ENCODE data around the gene GALNT5. TPM values are rescaled to one million over a fixed set of nuclear protein-coding genes. Genes with fewer than 3 reads are reported as not detected.
A peak's percentile ranks its signal among the peaks of the same experiment; 100 is the strongest.

The GALNT5 gene
- total RNA-seq, 1 donor from 2014 or later = 2.2 TPM

DNA sequence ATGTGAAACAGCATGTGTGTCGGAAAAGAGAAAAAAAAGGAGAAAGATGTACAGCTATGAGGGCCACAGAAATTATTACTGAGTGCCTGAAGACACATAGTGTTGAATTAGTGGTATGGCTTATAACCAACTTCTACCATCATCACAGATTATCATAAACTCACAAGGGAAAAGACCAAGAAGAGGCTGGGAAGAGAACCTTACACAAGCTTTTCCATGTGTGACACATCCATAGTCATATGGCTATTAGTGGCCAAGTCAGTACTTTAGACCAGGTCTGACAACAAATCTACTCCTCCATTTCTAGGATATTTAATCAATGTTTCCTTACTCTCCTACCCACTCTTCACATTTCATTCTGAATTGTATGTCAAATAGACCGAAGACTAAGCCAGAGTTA is 3.5 kb upstream of the GALNT5 start:
- Mint-ChIP-seq H3K27ac (ENCODE audit: unreplicated experiment) (no peak overlapping the region), H3K36me3 (ENCODE audit: low read depth, unreplicated experiment) (no peaks in the 10 kb centered on the region), H3K9me3 (ENCODE audit: unreplicated experiment) (no peaks in the 10 kb centered on the region), H3K4me3 (ENCODE audit: unreplicated experiment) (no peak overlapping the region), H3K27me3 (ENCODE audit: low read depth, unreplicated experiment) (no peaks in the 10 kb centered on the region), H3K4me1 (ENCODE audit: low read depth, unreplicated experiment) (peaks cover 5% of the 10 kb centered on the region)
- TF ChIP-seq, protein P1, sequence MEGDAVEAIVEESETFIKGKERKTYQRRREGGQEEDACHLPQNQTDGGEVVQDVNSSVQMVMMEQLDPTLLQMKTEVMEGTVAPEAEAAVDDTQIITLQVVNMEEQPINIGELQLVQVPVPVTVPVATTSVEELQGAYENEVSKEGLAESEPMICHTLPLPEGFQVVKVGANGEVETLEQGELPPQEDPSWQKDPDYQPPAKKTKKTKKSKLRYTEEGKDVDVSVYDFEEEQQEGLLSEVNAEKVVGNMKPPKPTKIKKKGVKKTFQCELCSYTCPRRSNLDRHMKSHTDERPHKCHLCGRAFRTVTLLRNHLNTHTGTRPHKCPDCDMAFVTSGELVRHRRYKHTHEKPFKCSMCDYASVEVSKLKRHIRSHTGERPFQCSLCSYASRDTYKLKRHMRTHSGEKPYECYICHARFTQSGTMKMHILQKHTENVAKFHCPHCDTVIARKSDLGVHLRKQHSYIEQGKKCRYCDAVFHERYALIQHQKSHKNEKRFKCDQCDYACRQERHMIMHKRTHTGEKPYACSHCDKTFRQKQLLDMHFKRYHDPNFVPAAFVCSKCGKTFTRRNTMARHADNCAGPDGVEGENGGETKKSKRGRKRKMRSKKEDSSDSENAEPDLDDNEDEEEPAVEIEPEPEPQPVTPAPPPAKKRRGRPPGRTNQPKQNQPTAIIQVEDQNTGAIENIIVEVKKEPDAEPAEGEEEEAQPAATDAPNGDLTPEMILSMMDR (IDR thresholded peaks at IDR 0.05; ENCODE audit: insufficient read depth, low read depth, low read length) = no peak
- TF ChIP-seq EZH2 (IDR thresholded peaks at IDR 0.05; ENCODE audit: insufficient read depth, low read length) = no peak
- no peaks in the 10 kb centered on the region for H4K20me1 ChIP-seq (ENCODE audit: insufficient read depth, low read length)
- FAIRE-seq (peak; percentile 76), DNase-seq (ENCODE audit: low read depth) (no peak)
- H3K36me3 ChIP-seq (ENCODE audit: insufficient read depth, low read length) = no peaks in the 10 kb centered on the region
- H2AFZ ChIP-seq (ENCODE audit: low read depth, low read length) = no peak overlapping the region
- H3K27ac ChIP-seq (ENCODE audit: low read depth, low read length) = no peak overlapping the region
- H3K9me3 ChIP-seq (ENCODE audit: insufficient read depth, low read depth, low read length) = no peaks in the 10 kb centered on the region
- peaks cover 21% of the 10 kb centered on the region for H3K4me1 ChIP-seq (ENCODE audit: insufficient read depth, low read length)
- H3K4me2 ChIP-seq (ENCODE audit: low read length) = no peak overlapping the region
- H3K4me3 ChIP-seq (ENCODE audit: insufficient read depth, low read depth, low read length) = no peak overlapping the region
- H3K27me3 ChIP-seq (ENCODE audit: insufficient read depth, low read length) = no peaks in the 10 kb centered on the region
- H3K79me2 ChIP-seq (ENCODE audit: insufficient read depth, low read length) = no peaks in the 10 kb centered on the region
- H3K9ac ChIP-seq (ENCODE audit: low read length) = no peak overlapping the region

DNA sequence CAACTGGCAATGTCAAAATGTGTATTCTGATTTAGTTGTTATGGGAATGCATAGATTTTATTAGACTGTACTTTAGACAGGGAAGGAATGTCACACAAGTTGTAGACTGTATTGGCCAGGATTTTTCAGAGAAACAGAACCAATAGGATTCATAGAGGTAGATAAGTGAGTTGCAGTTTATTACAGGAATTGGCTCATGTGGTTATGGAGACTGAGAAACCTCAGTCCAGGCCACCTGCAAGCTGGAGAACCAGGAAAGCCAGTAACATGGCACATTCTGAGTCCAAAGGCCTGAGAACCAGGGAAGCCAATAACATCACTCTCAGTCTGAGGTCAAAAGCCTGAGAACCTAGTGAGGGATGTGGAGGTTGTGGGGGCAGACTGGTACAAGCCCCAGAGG is 1.8 kb upstream of the GALNT5 start:
- H3K27me3 Mint-ChIP-seq (ENCODE audit: low read depth, unreplicated experiment) = no peaks in the 10 kb centered on the region
- Histone ChIP-seq H3K9ac (ENCODE audit: low read length) (no peak overlapping the region), H3K9me3 (ENCODE audit: insufficient read depth, low read depth, low read length) (no peaks in the 10 kb centered on the region), H2AFZ (ENCODE audit: low read depth, low read length) (no peak overlapping the region), H3K27ac (ENCODE audit: low read depth, low read length) (no peak overlapping the region), H3K4me1 (ENCODE audit: insufficient read depth, low read length) (peaks cover 28% of the 10 kb centered on the region), H3K27me3 (ENCODE audit: insufficient read depth, low read length) (no peaks in the 10 kb centered on the region), H3K4me3 (ENCODE audit: insufficient read depth, low read depth, low read length) (no peak overlapping the region), H4K20me1 (ENCODE audit: insufficient read depth, low read length) (no peaks in the 10 kb centered on the region), H3K4me2 (ENCODE audit: low read length) (no peak overlapping the region), H3K36me3 (ENCODE audit: insufficient read depth, low read length) (no peaks in the 10 kb centered on the region), H3K79me2 (ENCODE audit: insufficient read depth, low read length) (no peaks in the 10 kb centered on the region)
- H3K4me1 Mint-ChIP-seq (ENCODE audit: low read depth, unreplicated experiment) = peaks cover 9% of the 10 kb centered on the region
- no peak overlapping the region for H3K4me3 Mint-ChIP-seq (ENCODE audit: unreplicated experiment)
- no peaks in the 10 kb centered on the region for H3K9me3 Mint-ChIP-seq (ENCODE audit: unreplicated experiment)
- no peak overlapping the region for H3K27ac Mint-ChIP-seq (ENCODE audit: unreplicated experiment)
- DNase-seq (ENCODE audit: low read depth) = no peak
- TF ChIP-seq, protein P1 (IDR thresholded peaks at IDR 0.05; ENCODE audit: insufficient read depth, low read depth, low read length) = no peak
- no peak for TF ChIP-seq EZH2 (IDR thresholded peaks at IDR 0.05; ENCODE audit: insufficient read depth, low read length)
- FAIRE-seq = no peak
- H3K36me3 Mint-ChIP-seq (ENCODE audit: low read depth, unreplicated experiment) = no peaks in the 10 kb centered on the region

DNA sequence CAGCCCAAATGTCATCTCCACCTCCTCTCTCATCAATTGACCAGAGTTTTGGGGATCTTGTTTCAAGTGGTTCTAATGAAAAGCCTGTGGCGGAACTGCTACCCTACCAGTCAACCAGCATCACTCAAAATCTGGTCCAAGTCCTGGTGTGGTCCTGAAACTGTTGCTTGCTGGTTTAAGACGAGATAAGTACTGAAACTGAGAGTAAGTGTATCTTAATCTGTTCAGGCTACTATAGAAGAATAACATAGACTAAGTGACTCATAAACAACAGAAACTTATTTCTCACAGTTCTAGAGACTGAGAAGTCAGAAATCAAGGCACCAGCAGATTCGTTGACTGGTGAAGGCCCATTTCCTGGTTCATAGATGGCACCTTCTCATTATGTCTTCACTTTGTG is 879 bp upstream of the GALNT5 start:
- H3K9me3 ChIP-seq (ENCODE audit: insufficient read depth, low read depth, low read length) = no peaks in the 10 kb centered on the region
- FAIRE-seq = no peak
- no peaks in the 10 kb centered on the region for H3K36me3 ChIP-seq (ENCODE audit: insufficient read depth, low read length)
- TF ChIP-seq, protein P1 (IDR thresholded peaks at IDR 0.05; ENCODE audit: insufficient read depth, low read depth, low read length) = no peak
- TF ChIP-seq EZH2 (IDR thresholded peaks at IDR 0.05; ENCODE audit: insufficient read depth, low read length) = no peak
- peaks cover 14% of the 10 kb centered on the region for H3K4me1 Mint-ChIP-seq (ENCODE audit: low read depth, unreplicated experiment)
- peak; percentile 29 for DNase-seq (ENCODE audit: low read depth)
- H3K4me2 ChIP-seq (ENCODE audit: low read length) = no peak overlapping the region
- H3K9ac ChIP-seq (ENCODE audit: low read length) = no peak overlapping the region
- H3K79me2 ChIP-seq (ENCODE audit: insufficient read depth, low read length) = no peaks in the 10 kb centered on the region
- no peaks in the 10 kb centered on the region for H3K36me3 Mint-ChIP-seq (ENCODE audit: low read depth, unreplicated experiment)
- no peak overlapping the region for H3K27ac Mint-ChIP-seq (ENCODE audit: unreplicated experiment)
- peaks cover 37% of the 10 kb centered on the region for H3K4me1 ChIP-seq (ENCODE audit: insufficient read depth, low read length)
- H3K27me3 ChIP-seq (ENCODE audit: insufficient read depth, low read length) = no peaks in the 10 kb centered on the region
- H3K27ac ChIP-seq (ENCODE audit: low read depth, low read length) = no peak overlapping the region
- no peak overlapping the region for H3K4me3 Mint-ChIP-seq (ENCODE audit: unreplicated experiment)
- H3K9me3 Mint-ChIP-seq (ENCODE audit: unreplicated experiment) = no peaks in the 10 kb centered on the region
- H3K4me3 ChIP-seq (ENCODE audit: insufficient read depth, low read depth, low read length) = no peak overlapping the region
- H2AFZ ChIP-seq (ENCODE audit: low read depth, low read length) = peak overlapping the region; percentile 27
- no peaks in the 10 kb centered on the region for H4K20me1 ChIP-seq (ENCODE audit: insufficient read depth, low read length)
- no peaks in the 10 kb centered on the region for H3K27me3 Mint-ChIP-seq (ENCODE audit: low read depth, unreplicated experiment)
